Mesothelial cell of epicardium (in vitro differentiated cells): Measurements from ENCODE around the gene TMEM150C. TPM values are rescaled to one million over a fixed set of nuclear protein-coding genes. Genes with fewer than 3 reads are reported as not detected.

Experiments
- DNase-seq, 2 experiments: peaks; one replicate each; pipeline ENCODE4 v3.0.0; 2021; ENCODE audit warnings: low spot score in 2 of 2; ENCODE audit not compliant: unreplicated experiment in 2 of 2
- H3K27ac Mint-ChIP-seq: 2 replicates; pipeline ENCODE4 v1.8.0; 2021; ENCODE audit warnings: mixed read lengths
- H3K27me3 Mint-ChIP-seq: 2 replicates; pipeline ENCODE4 v1.8.0; 2021; ENCODE audit warnings: low read depth, mixed read lengths
- H3K36me3 Mint-ChIP-seq: 2 replicates; pipeline ENCODE4 v1.8.0; 2021; ENCODE audit warnings: mixed read lengths
- H3K4me1 Mint-ChIP-seq: 2 replicates; pipeline ENCODE4 v1.8.0; 2021; ENCODE audit warnings: mixed read lengths
- H3K4me3 Mint-ChIP-seq: 2 replicates; pipeline ENCODE4 v1.8.0; 2021; ENCODE audit warnings: mild to moderate bottlenecking, moderate library complexity, mixed read lengths
- H3K9me3 Mint-ChIP-seq: 2 replicates; pipeline ENCODE4 v1.8.0; 2021; ENCODE audit warnings: mixed read lengths
- CTCF ChIP-seq: fragments of 200-600 bp; sonication (generic); IDR thresholded peaks from one replicate; pipeline ENCODE4 v1.5.0; 2021; ENCODE audit warnings: antibody characterized with exemption; ENCODE audit not compliant: unreplicated experiment
- total RNA-seq: library from RNA; stranded (reverse); gene quantifications from 3 replicates; pipeline ENCODE4 v1.2.1, GENCODE V29; 2021

Gene TMEM150C
- total RNA-seq, 1 donor from 2014 or later: 4.3 TPM

- H3K36me3 Mint-ChIP-seq: peaks cover 9% of the 10 kb centered on the region
- H3K9me3 Mint-ChIP-seq: peaks cover 5% of the 10 kb centered on the region
- H3K4me1 Mint-ChIP-seq: no peaks in the 10 kb centered on the region
- no peak for TF ChIP-seq CTCF
- H3K4me3 Mint-ChIP-seq: no peak overlapping the region
- no peak for DNase-seq
- H3K27ac Mint-ChIP-seq: no peak overlapping the region
- no peaks in the 10 kb centered on the region for H3K27me3 Mint-ChIP-seq
These were observed 91.9 kb downstream of the TMEM150C start for GRCh38 chr4:82469791-82470345.

- Mint-ChIP-seq H3K9me3 (peaks cover 5% of the 10 kb centered on the region), H3K4me3 (no peak overlapping the region), H3K27ac (no peak overlapping the region), H3K4me1 (no peaks in the 10 kb centered on the region), H3K36me3 (peaks cover 9% of the 10 kb centered on the region), H3K27me3 (no peaks in the 10 kb centered on the region)
- TF ChIP-seq CTCF: no peak
- DNase-seq: no peak
These were observed 94.3 kb downstream of the TMEM150C start for GRCh38 chr4:82467471-82467870.

- Mint-ChIP-seq H3K36me3 (peaks cover 6% of the 10 kb centered on the region), H3K27me3 (no peaks in the 10 kb centered on the region), H3K4me1 (no peaks in the 10 kb centered on the region), H3K9me3 (peaks cover 1% of the 10 kb centered on the region), H3K4me3 (no peak overlapping the region), H3K27ac (no peak overlapping the region)
- no peak for DNase-seq
- TF ChIP-seq CTCF: no peak
These were observed 98.6 kb downstream of the TMEM150C start for GRCh38 chr4:82463221-82463620.

- Mint-ChIP-seq H3K36me3 (no peaks in the 10 kb centered on the region), H3K4me1 (no peaks in the 10 kb centered on the region), H3K27ac (peak overlapping the region; percentile 21), H3K27me3 (no peaks in the 10 kb centered on the region), H3K4me3 (no peak overlapping the region), H3K9me3 (no peaks in the 10 kb centered on the region)
- TF ChIP-seq CTCF: peak; percentile 88
- peak; percentile 70 to 92 for DNase-seq
These were observed 99.4 kb downstream of the TMEM150C start for GRCh38 chr4:82462415-82462831.

GRCh38 chr4:82461710-82462109 lies 100.1 kb downstream of the TMEM150C start:
- peaks cover under 1% of the 10 kb centered on the region for H3K36me3 Mint-ChIP-seq
- H3K27me3 Mint-ChIP-seq: no peaks in the 10 kb centered on the region
- TF ChIP-seq CTCF: no peak
- no peak for DNase-seq
- no peaks in the 10 kb centered on the region for H3K4me1 Mint-ChIP-seq
- H3K4me3 Mint-ChIP-seq: no peak overlapping the region
- H3K9me3 Mint-ChIP-seq: no peaks in the 10 kb centered on the region
- H3K27ac Mint-ChIP-seq: no peak overlapping the region

GRCh38 chr4:82458729-82459128 lies 103.1 kb downstream of the TMEM150C start:
- H3K4me1 Mint-ChIP-seq: no peaks in the 10 kb centered on the region
- H3K27me3 Mint-ChIP-seq: no peaks in the 10 kb centered on the region
- no peak overlapping the region for H3K4me3 Mint-ChIP-seq
- no peak overlapping the region for H3K27ac Mint-ChIP-seq
- H3K36me3 Mint-ChIP-seq: peaks cover 14% of the 10 kb centered on the region
- DNase-seq: no peak
- no peak for TF ChIP-seq CTCF
- no peaks in the 10 kb centered on the region for H3K9me3 Mint-ChIP-seq
